ENCODE results near the gene AKAP17A. TPM values are rescaled to one million over a fixed set of nuclear protein-coding genes. Genes with fewer than 3 reads are reported as not detected.
"Not testable (repeated sequence)": the region's sequence is repeated elsewhere in the genome, so short reads cannot be mapped to it uniquely, and the experiment has no call there.

The AKAP17A gene
- total RNA-seq, 1 experiment from 2014 or later = 28.3 TPM

DNA sequence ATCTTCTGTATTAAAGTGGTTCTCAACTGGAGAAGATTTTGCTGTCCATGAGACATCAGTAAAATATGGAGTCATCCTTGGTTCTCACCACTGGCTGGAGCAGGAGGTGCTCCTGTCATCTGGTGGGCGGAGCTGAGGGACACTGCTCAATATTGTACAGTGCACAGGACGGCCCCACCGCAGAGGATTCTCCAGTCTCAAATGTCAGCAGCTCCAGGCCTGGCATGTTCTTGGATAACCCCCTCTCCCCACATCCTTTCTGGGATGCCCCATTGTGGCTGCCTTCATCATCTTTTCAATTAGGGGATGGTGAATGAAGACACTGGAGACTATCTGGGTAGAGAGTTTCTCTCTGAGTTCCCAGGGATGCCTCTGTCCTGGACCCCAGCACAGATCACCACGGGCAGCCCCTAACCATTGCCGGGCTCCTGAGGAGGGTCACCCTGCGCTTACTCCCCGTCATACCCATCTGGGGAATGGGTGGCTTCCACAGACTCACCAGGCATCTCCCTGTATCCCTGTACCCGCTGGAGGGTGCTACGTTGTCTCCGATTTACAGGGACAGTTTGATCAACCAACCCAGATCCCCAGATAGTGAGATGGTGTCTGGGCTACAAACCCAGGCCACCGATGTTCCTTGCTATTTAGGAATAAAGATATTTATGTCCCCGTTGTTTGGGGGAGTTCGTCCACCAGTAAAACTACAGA lies 32.5 kb upstream of the AKAP17A start:
- no peaks in the 10 kb centered on the region; the same call in 1 of the 2 replicates for H3K4me1 ChIP-seq (replicated peaks; ENCODE audit: insufficient read depth)
- no TSS peak for BruUV-seq (replicated peaks)
- intact Hi-C loops (cut with micrococcal nuclease; ENCODE audit: unreplicated experiment) = no loop called here

DNA sequence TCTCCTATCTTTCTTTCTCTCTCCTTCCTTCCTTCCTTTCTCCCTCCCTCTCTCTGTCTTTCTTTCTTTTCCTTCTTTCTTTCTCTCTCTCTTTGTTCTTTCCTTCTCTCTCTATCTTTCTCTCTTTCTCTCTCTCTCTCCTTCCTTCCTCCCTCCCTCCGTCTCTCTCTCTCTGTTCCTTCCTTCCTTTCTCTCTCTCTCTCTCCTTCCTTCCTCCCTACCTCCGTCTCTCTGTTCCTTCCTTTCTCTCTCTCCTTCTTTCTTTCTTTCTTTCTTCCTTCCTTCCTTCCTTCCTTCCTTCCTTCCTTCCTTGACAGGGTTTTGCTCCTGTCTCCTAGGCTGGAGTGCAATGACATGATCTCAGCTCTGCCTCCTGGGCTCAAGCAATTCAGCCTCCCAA lies 30.2 kb upstream of the AKAP17A start:
- peaks cover 23% of the 10 kb centered on the region; the same call in 1 of the 2 replicates for H3K27me3 ChIP-seq (ENCODE audit: insufficient read depth, low read depth)
- H3K9me3 ChIP-seq (ENCODE audit: insufficient read depth, low read depth) = no peaks in the 10 kb centered on the region
- H3K27ac ChIP-seq = no peak overlapping the region
- no TSS peak for BruUV-seq (replicated peaks)
- no peak for DNase-seq
- H3F3A ChIP-seq (ENCODE audit: insufficient read depth, low read depth) = no peaks in the 10 kb centered on the region
- no peaks in the 10 kb centered on the region for H3K79me2 ChIP-seq (ENCODE audit: low read depth)
- ChIA-PET CTCF (no interaction called here), POLR2A (ENCODE audit: unreplicated experiment) (no interaction called here)
- H3K4me2 ChIP-seq = no peak overlapping the region
- H4K20me1 ChIP-seq (ENCODE audit: insufficient read depth) = no peaks in the 10 kb centered on the region
- no peak overlapping the region for H2AFZ ChIP-seq
- H3K36me3 ChIP-seq (ENCODE audit: low read depth) = no peaks in the 10 kb centered on the region
- TF ChIP-seq, protein P1, sequence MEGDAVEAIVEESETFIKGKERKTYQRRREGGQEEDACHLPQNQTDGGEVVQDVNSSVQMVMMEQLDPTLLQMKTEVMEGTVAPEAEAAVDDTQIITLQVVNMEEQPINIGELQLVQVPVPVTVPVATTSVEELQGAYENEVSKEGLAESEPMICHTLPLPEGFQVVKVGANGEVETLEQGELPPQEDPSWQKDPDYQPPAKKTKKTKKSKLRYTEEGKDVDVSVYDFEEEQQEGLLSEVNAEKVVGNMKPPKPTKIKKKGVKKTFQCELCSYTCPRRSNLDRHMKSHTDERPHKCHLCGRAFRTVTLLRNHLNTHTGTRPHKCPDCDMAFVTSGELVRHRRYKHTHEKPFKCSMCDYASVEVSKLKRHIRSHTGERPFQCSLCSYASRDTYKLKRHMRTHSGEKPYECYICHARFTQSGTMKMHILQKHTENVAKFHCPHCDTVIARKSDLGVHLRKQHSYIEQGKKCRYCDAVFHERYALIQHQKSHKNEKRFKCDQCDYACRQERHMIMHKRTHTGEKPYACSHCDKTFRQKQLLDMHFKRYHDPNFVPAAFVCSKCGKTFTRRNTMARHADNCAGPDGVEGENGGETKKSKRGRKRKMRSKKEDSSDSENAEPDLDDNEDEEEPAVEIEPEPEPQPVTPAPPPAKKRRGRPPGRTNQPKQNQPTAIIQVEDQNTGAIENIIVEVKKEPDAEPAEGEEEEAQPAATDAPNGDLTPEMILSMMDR (conservative IDR thresholded peaks at IDR 0.05) = no peak
- TF ChIP-seq EZH2 (IDR thresholded peaks at IDR 0.05; ENCODE audit: low read depth) = no peak
- intact Hi-C loops (cut with micrococcal nuclease; ENCODE audit: unreplicated experiment) = no loop called here
- H3K4me1 ChIP-seq (replicated peaks; ENCODE audit: insufficient read depth) = no peaks in the 10 kb centered on the region
- no peak overlapping the region for H3K4me3 ChIP-seq
- no peaks in the 10 kb centered on the region for H3K9me2 ChIP-seq (ENCODE audit: insufficient read depth)

More for the DNA sequence above, 32.5 kb upstream of the AKAP17A start:
- Histone ChIP-seq H3K4me3 (no peak overlapping the region), H3K4me2 (no peak overlapping the region), H3K79me2 (ENCODE audit: low read depth) (no peaks in the 10 kb centered on the region), H3K9me2 (ENCODE audit: insufficient read depth) (no peaks in the 10 kb centered on the region), H3F3A (ENCODE audit: insufficient read depth, low read depth) (no peaks in the 10 kb centered on the region), H2AFZ (no peak overlapping the region), H3K27ac (no peak overlapping the region), H4K20me1 (ENCODE audit: insufficient read depth) (no peaks in the 10 kb centered on the region), H3K36me3 (ENCODE audit: low read depth) (no peaks in the 10 kb centered on the region), H3K27me3 (ENCODE audit: insufficient read depth, low read depth) (peaks cover 17% of the 10 kb centered on the region; the same call in 1 of the 2 replicates), H3K9me3 (ENCODE audit: insufficient read depth, low read depth) (no peaks in the 10 kb centered on the region)
- POLR2A ChIA-PET (ENCODE audit: unreplicated experiment) = no interaction called here
- TF ChIP-seq, protein P1 (conservative IDR thresholded peaks at IDR 0.05) = no peak
- TF ChIP-seq EZH2 (IDR thresholded peaks at IDR 0.05; ENCODE audit: low read depth) = no peak
- no peak for DNase-seq
- CTCF ChIA-PET = no interaction called here

DNA sequence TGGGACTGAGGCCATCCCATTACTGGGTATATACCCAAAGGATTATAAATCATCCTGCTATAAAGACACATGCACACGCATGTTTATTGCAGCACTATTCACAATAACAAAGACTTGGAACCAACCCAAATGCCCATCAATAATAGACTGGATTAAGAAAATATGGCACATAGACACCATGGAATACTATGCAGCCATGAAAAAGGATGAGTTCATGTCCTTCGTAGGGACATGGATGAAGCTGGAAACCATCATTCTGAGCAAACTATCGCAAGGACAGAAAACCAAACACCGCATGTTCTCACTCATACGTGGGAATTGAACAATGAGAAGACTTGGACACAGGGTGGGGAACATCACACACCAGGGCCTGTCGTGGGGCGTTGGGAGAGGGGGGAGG lies 27.3 kb upstream of the AKAP17A start:
- H3K9me2 ChIP-seq (ENCODE audit: insufficient read depth); intact Hi-C loops (cut with micrococcal nuclease; ENCODE audit: unreplicated experiment); CTCF ChIA-PET; BruUV-seq (replicated peaks); H3K4me1 ChIP-seq (replicated peaks; ENCODE audit: insufficient read depth); H3F3A ChIP-seq (ENCODE audit: insufficient read depth, low read depth); DNase-seq; H3K79me2 ChIP-seq (ENCODE audit: low read depth); H3K4me3 ChIP-seq; H2AFZ ChIP-seq; H4K20me1 ChIP-seq (ENCODE audit: insufficient read depth); POLR2A ChIA-PET (ENCODE audit: unreplicated experiment); H3K36me3 ChIP-seq (ENCODE audit: low read depth); H3K9me3 ChIP-seq (ENCODE audit: insufficient read depth, low read depth); H3K27ac ChIP-seq; H3K4me2 ChIP-seq: not testable (repeated sequence)
- H3K27me3 ChIP-seq (ENCODE audit: insufficient read depth, low read depth) = peaks cover 22% of the 10 kb centered on the region; the same call in 1 of the 2 replicates
